CD4-positive, alpha-beta T cell (primary cell): ENCODE measurements around the gene PCED1A. TPM values are rescaled to one million over a fixed set of nuclear protein-coding genes. Genes with fewer than 3 reads are reported as not detected.

Experiments
- ATAC-seq: fragments of 200-7000 bp; cut with Tn5 transposase; one replicate; pipeline ENCODE4 v1.10.0; 2022; ENCODE audit warnings: mild to moderate bottlenecking; ENCODE audit not compliant: poor library complexity
- CTCF ChIA-PET: fragments of 350-600 bp; sonication (Branson Sonifier 250); formaldehyde crosslinking; loops from one replicate; lab custom pipeline; 2021; ENCODE audit warnings: antibody characterized with exemption, inconsistent platforms; lab: Charles Lee
- POLR2A ChIA-PET: fragments of 350-600 bp; sonication (Branson Sonifier 250); formaldehyde crosslinking; loops from one replicate; lab custom pipeline; 2021; ENCODE audit warnings: antibody characterized with exemption, inconsistent platforms; lab: Charles Lee
- DNase-seq, 14 experiments: peaks; one replicate each; pipeline ENCODE4 v3.0.0-alpha.2; 2013 to 2020; ENCODE audit warnings: mixed read lengths in 2 of 14
- H3K27ac ChIP-seq, 2 donors: one replicate each; pipeline versions ENCODE4 v1.5.1 to v1.7.0; 2013; ENCODE audit warnings: low read length in 2 of 2, low read depth in 1 of 2, mild to moderate bottlenecking in 1 of 2
- H3K27me3 ChIP-seq, 2 experiments: 1 replicate in 1 of 2; 2 replicates in 1 of 2; pipeline versions ENCODE4 v1.6.1 to v1.7.0; 2013; ENCODE audit warnings: low read length in 2 of 2, control low read depth in 1 of 2, mild to moderate bottlenecking in 1 of 2, moderate library complexity in 1 of 2; ENCODE audit not compliant: insufficient read depth in 2 of 2, control insufficient read depth in 1 of 2
- H3K36me3 ChIP-seq: one replicate; pipeline ENCODE4 v1.6.1; 2013; ENCODE audit warnings: low read length, control low read depth; ENCODE audit not compliant: insufficient read depth
- H3K4me1 ChIP-seq: one replicate; pipeline ENCODE4 v1.6.1; 2013; ENCODE audit warnings: low read length, control low read depth; ENCODE audit not compliant: insufficient read depth
- H3K4me3 ChIP-seq: one replicate; pipeline ENCODE4 v1.5.1; 2013; ENCODE audit warnings: mild to moderate bottlenecking, low read length, moderate library complexity
- H3K9me3 ChIP-seq, 2 experiments: 1 replicate in 1 of 2; 2 replicates in 1 of 2; pipeline versions ENCODE4 v1.6.1 to v1.7.0; 2013; ENCODE audit warnings: low read length in 2 of 2, mild to moderate bottlenecking in 2 of 2, control low read depth in 1 of 2, moderate library complexity in 1 of 2; ENCODE audit not compliant: control insufficient read depth in 1 of 2, insufficient read depth in 1 of 2
- H3K27ac Mint-ChIP-seq: one replicate; pipeline ENCODE4 v1.8.0; 2020; ENCODE audit warnings: mixed read lengths
- H3K27me3 Mint-ChIP-seq: one replicate; pipeline ENCODE4 v1.8.0; 2021; ENCODE audit warnings: mixed read lengths
- H3K36me3 Mint-ChIP-seq: one replicate; pipeline ENCODE4 v1.8.0; 2021; ENCODE audit warnings: low read depth, mixed read lengths
- H3K4me1 Mint-ChIP-seq: one replicate; pipeline ENCODE4 v1.8.0; 2021; ENCODE audit warnings: low read depth, mixed read lengths
- H3K4me3 Mint-ChIP-seq: one replicate; pipeline ENCODE4 v1.8.0; 2020; ENCODE audit warnings: mild to moderate bottlenecking, mixed read lengths
- H3K9me3 Mint-ChIP-seq: one replicate; pipeline ENCODE4 v1.8.0; 2020; ENCODE audit warnings: mixed read lengths
- intact Hi-C, 2 experiments: fragments of 100-400 bp; cut with DNase I in 1 of 2; cut with micrococcal nuclease in 1 of 2; formaldehyde crosslinking; loops; one replicate each; pipeline versions ENCODE4 v1.15.1 to v1.9.0; 2023 to 2025; cut with DNase I, micrococcal nuclease
- total RNA-seq, 174 experiments: library from RNA in 2 of 174; stranded (reverse) in 2 of 174; gene quantifications; one replicate each; pipeline ENCODE4 v1.2.3 and lab custom pipeline; 2021 to 2026
- TF ChIP-seq, protein P1 (sequence below): fragments of 200-600 bp; IDR thresholded peaks from one replicate; pipeline ENCODE4 v1.8.0; 2022; ENCODE audit warnings: antibody characterized with exemption, mild to moderate bottlenecking

The PCED1A gene
- total RNA-seq, 2 experiments from 2014 or later, result 69.2 to 69.7 TPM

DNA sequence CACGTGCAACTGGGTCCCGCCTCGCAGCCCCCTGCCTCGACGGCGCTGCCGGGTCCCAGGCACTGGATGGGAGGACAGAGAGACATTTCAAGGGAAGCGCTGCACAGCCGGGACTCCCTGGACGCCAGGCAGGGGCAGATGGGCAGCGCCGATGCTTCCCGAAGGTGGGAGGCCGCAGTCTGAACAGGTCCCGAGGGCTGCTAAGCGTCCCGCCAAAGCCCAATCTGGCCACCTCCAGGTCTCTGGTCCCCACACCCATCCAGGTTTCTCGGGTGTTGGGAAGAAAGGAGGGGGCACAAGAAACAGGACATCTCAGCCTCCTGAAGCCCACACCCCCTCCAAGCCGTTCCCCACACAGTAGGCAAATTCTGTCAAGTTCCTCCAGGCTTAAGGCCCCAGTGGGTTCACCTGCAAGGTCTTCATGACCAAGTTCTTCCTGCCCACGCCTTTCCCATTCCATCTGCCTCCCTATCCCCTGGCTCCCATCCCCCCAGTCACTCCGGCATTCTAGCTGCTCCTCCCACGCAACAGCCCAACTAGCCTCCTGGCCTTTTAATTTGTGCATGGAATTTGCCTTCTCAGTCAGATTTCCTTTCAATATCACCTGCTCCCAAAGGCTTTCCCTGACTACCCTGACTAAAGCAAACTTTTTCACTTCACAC lies 34.6 kb downstream of the PCED1A start:
- Histone ChIP-seq H3K9me3 (peaks cover 0 to 5% of the 10 kb centered on the region in 2 experiments), H3K27me3 (peaks cover 39 to 43% of the 10 kb centered on the region in 2 experiments), H3K36me3 (no peaks in the 10 kb centered on the region), H3K4me3 (no peak overlapping the region), H3K27ac (no peak overlapping the region), H3K4me1 (peaks cover 7% of the 10 kb centered on the region)
- Mint-ChIP-seq H3K27ac (no peak overlapping the region), H3K27me3 (peaks cover 71% of the 10 kb centered on the region), H3K36me3 (no peaks in the 10 kb centered on the region), H3K9me3 (no peaks in the 10 kb centered on the region), H3K4me1 (peaks cover 7% of the 10 kb centered on the region), H3K4me3 (no peak overlapping the region)
- DNase-seq (no peak), ATAC-seq (no peak)
- ChIA-PET POLR2A (no interaction called here), CTCF (no interaction called here)
- intact Hi-C loops, result loop anchor here in 1 of 2 experiments (10.0 kb wide), 1 partner anchor 1179 kb away; no protein-coding TSS in a partner anchor
- TF ChIP-seq, protein P1, sequence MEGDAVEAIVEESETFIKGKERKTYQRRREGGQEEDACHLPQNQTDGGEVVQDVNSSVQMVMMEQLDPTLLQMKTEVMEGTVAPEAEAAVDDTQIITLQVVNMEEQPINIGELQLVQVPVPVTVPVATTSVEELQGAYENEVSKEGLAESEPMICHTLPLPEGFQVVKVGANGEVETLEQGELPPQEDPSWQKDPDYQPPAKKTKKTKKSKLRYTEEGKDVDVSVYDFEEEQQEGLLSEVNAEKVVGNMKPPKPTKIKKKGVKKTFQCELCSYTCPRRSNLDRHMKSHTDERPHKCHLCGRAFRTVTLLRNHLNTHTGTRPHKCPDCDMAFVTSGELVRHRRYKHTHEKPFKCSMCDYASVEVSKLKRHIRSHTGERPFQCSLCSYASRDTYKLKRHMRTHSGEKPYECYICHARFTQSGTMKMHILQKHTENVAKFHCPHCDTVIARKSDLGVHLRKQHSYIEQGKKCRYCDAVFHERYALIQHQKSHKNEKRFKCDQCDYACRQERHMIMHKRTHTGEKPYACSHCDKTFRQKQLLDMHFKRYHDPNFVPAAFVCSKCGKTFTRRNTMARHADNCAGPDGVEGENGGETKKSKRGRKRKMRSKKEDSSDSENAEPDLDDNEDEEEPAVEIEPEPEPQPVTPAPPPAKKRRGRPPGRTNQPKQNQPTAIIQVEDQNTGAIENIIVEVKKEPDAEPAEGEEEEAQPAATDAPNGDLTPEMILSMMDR, result no peak

DNA sequence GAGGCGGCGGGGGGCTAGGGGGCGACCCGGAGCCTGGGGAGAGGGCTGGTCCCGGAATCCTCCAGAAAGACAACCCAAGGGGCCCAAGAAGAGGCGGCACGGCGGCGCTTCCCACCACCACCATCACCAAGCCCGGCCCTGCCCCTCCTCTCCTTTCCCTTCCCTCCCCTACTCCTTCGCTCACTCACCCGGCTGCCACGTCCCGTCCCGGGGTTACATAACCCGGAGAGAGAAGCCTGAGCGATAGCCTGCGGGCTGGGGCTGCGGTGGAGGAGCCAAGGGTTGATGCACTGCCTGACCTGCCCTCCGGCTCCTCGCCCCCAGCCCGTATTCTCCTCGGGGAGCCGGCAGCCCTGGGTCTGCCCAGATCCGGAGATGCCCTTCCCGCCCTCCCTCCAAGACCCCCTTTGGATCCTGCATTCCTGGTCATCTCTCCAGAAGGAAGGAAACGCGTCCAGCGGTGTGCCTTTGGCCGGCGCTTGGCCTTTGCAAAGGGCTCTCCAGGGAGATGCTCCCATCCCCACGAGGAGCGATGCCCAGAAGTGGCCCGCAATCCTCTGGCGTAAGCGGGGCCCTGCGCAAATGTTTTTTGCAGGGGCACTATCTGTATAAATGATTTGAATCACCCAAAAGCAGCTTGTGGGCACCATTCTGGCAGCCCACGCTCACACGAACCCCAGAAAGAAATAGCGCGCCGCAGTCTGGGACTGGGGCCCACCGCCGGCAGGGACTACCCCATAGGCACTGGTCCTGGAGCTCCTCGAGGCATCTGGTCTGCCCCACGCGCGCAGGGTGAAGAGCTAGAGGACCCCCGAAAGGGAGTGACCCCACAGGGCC lies 35.4 kb downstream of the PCED1A start:
- ChIA-PET CTCF (no interaction called here), POLR2A (no interaction called here)
- Histone ChIP-seq H3K36me3 (no peaks in the 10 kb centered on the region), H3K27ac (no peak overlapping the region), H3K9me3 (peaks cover 0 to 6% of the 10 kb centered on the region in 2 experiments), H3K4me3 (no peak overlapping the region), H3K4me1 (peaks cover 12% of the 10 kb centered on the region), H3K27me3 (peaks cover 44 to 45% of the 10 kb centered on the region in 2 experiments)
- ATAC-seq (no peak), DNase-seq (no peak)
- Mint-ChIP-seq H3K27ac (no peak overlapping the region), H3K4me1 (peaks cover 11% of the 10 kb centered on the region), H3K4me3 (no peak overlapping the region), H3K9me3 (no peaks in the 10 kb centered on the region), H3K27me3 (peaks cover 70% of the 10 kb centered on the region), H3K36me3 (no peaks in the 10 kb centered on the region)
- intact Hi-C loops, result loop anchor here in 1 of 2 experiments (10.0 kb wide), 1 partner anchor 1180 kb away; no protein-coding TSS in a partner anchor
- TF ChIP-seq, protein P1, result no peak

DNA sequence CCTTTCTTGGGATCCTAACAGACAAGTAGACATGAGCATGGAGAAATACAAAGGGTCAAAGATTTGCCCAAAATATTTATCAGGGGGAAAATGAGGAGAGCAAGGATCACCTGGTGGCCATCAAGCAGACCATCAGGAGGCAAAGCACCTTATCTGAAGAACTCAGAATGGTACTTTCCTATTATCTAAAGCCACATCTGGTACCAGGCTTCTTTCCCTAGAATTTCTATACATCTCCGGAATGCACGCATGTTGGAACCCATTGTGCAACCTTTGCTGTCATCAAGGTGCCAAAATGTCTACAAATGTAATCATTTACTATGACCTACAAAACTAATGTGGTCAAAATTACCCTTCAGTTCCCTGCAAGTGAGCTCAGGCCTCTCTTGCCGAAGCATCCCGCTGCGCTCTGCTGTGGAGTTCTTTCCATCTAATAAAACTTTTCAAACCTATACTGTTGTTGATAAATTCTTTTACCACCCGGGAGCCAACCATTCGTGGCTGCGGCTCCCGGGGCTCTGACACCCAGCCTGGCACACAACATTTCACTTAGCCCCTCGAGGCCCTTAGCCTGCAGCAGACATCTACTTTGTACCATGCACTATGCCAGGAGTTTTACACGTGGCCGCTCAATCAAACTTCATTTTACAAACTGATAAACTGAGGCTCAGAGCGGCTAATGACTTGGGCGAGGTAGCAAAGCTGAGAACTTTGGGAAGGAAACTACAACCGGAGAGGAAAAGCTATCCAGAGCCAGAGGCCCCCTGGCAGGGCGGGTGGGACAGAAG lies 36.2 kb downstream of the PCED1A start:
- Mint-ChIP-seq H3K9me3 (no peaks in the 10 kb centered on the region), H3K27me3 (peaks cover 77% of the 10 kb centered on the region), H3K4me1 (peaks cover 19% of the 10 kb centered on the region), H3K4me3 (no peak overlapping the region), H3K36me3 (no peaks in the 10 kb centered on the region), H3K27ac (no peak overlapping the region)
- Histone ChIP-seq H3K9me3 (peaks cover 0 to 14% of the 10 kb centered on the region in 2 experiments), H3K36me3 (no peaks in the 10 kb centered on the region), H3K4me3 (no peak overlapping the region), H3K27me3 (peaks cover 53 to 54% of the 10 kb centered on the region in 2 experiments), H3K4me1 (peaks cover 21% of the 10 kb centered on the region), H3K27ac (no peak overlapping the region)
- intact Hi-C loops, result loop anchor here in 1 of 2 experiments (10.0 kb wide), 1 partner anchor 1181 kb away; no protein-coding TSS in a partner anchor
- TF ChIP-seq, protein P1, result no peak
- POLR2A ChIA-PET, result no interaction called here
- CTCF ChIA-PET, result no interaction called here
- DNase-seq, result no peak
- ATAC-seq, result no peak
